Breast epithelium (tissue), 3 donors: ENCODE measurements around the gene FBXL13.

ENCODE experiments used
- CTCF ChIP-seq, 3 donors: fragments of 450-650 bp; IDR thresholded peaks; one replicate each; pipeline ENCODE4 v1.5.1; 2016 to 2017; ENCODE audit warnings: antibody characterized with exemption in 3 of 3, mild to moderate bottlenecking in 3 of 3, moderate library complexity in 3 of 3
- POLR2A ChIP-seq: fragments of 450-650 bp; IDR thresholded peaks from one replicate; pipeline ENCODE4 v1.6.1; 2016; ENCODE audit warnings: antibody characterized with exemption, mild to moderate bottlenecking, moderate library complexity
- POLR2AphosphoS5 ChIP-seq, 3 donors: sonication (generic); formaldehyde crosslinking; IDR thresholded peaks; one replicate each; pipeline ENCODE4 v1.6.1; 2017; ENCODE audit warnings: antibody characterized with exemption in 3 of 3

GRCh38 chr7:103100348-103100747 lies 25.8 kb upstream of the FBXL13 start:
- TF ChIP-seq CTCF (IDR thresholded peaks at IDR 0.05) (no peak), POLR2AphosphoS5 (IDR thresholded peaks at IDR 0.05) (no peak), POLR2A (no peak)
